Upper lobe of left lung (tissue), 6 donors: Measurements from ENCODE around the gene CYTH2. TPM values are rescaled to one million over a fixed set of nuclear protein-coding genes. Genes with fewer than 3 reads are reported as not detected.
"Not testable (repeated sequence)": the region's sequence is repeated elsewhere in the genome, so short reads cannot be mapped to it uniquely, and the experiment has no call there.

Experiments used
- ATAC-seq, 2 donors: fragments of 200-7000 bp; cut with Tn5 transposase; one replicate each; pipeline ENCODE4 v1.9.1; 2022; ENCODE audit warnings: mild to moderate bottlenecking in 2 of 2, moderate library complexity in 2 of 2; ENCODE audit not compliant: low FRiP score in 2 of 2
- DNase-seq, 2 donors: peaks; one replicate each; pipeline ENCODE4 v3.0.0-alpha.2; 2019 to 2020
- H3K27ac ChIP-seq, 4 donors: fragments of 200-600 bp; sonication (generic); one replicate each; pipeline ENCODE4 v1.5.1; 2016 to 2019
- H3K27me3 ChIP-seq, 4 donors: fragments of 200-600 bp; sonication (generic); one replicate each; pipeline ENCODE4 v1.5.1; 2017 to 2019
- H3K36me3 ChIP-seq, 4 donors: fragments of 200-600 bp; sonication (generic); one replicate each; pipeline ENCODE4 v1.5.1; 2016 to 2019
- H3K4me1 ChIP-seq, 4 donors: fragments of 200-600 bp; sonication (generic); one replicate each; pipeline ENCODE4 v1.5.1; 2018 to 2019
- H3K4me3 ChIP-seq, 4 donors: fragments of 200-600 bp; sonication (generic); one replicate each; pipeline ENCODE4 v1.5.1; 2017 to 2019; ENCODE audit warnings: mild to moderate bottlenecking in 2 of 4, moderate library complexity in 1 of 4
- H3K9me3 ChIP-seq, 4 donors: fragments of 200-600 bp; sonication (generic); one replicate each; pipeline ENCODE4 v1.5.1; 2018 to 2019
- EP300 ChIP-seq, 4 donors: sonication (generic); formaldehyde crosslinking; IDR thresholded peaks; one replicate each; pipeline ENCODE4 v1.5.1; 2017; ENCODE audit warnings: antibody characterized with exemption in 4 of 4, control low read depth in 2 of 4
- POLR2A ChIP-seq, 4 donors: fragments of 450-650 bp; IDR thresholded peaks; one replicate each; pipeline ENCODE4 v1.5.1; 2016 to 2017; ENCODE audit warnings: antibody characterized with exemption in 4 of 4, mild to moderate bottlenecking in 2 of 4
- POLR2AphosphoS5 ChIP-seq, 2 donors: sonication (generic); formaldehyde crosslinking; IDR thresholded peaks; one replicate each; pipeline ENCODE4 v1.5.1; 2017; ENCODE audit warnings: antibody characterized with exemption in 2 of 2
- WGBS, 2 donors: methylation state at CpG; one replicate each; pipeline ENCODE4 v1.1.5; 2017 to 2018; 5-methylcytosine and 5-hydroxymethylcytosine counted together
- total RNA-seq, 6 donors: library from RNA; depleted of rRNA in 4 of 6; stranded (reverse); fragments of >200 nt in 4 of 6; gene quantifications; one replicate each; pipeline versions ENCODE4 v1.1.0 to v1.2.1, GENCODE V29; 2016 to 2021
- TF ChIP-seq, protein P1 (sequence below), 6 experiments: fragments of 450-650 bp in 4 of 6; fragments of 200-600 bp in 2 of 6; sonication (generic) in 2 of 6; IDR thresholded peaks; one replicate each; pipeline ENCODE4 v1.5.1; 2016 to 2019; ENCODE audit warnings: antibody characterized with exemption in 6 of 6
- donor health status: DM: no; HTN: no; CAD: no; lungs with moderate emphysema.
- donor health status: DM: no; HTN: yes; CAD: no; lungs with severe emphysema.

Gene CYTH2
- total RNA-seq, 6 donors from 2014 or later: 53.4 to 195 (median 77.0) TPM

DNA sequence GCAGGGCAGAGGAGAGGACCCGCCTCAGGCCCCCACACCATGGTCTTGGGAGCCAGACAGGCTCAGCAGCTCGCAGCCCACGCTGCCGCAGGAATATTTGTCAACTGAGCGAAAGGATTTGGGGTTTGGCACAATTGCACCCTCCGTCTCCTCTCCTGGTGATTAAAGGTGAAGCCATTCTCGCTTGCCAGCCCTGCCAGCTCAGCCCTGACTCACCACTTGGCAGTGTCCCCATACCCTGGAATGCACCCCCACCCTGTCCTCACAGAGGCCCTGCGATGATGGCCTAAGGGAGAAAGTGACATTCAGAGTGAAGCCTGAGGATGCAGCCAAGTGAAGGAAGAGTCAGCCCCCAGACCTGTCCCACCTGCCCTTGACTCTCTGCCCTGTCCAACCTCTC lies 18.8 kb downstream of the CYTH2 start:
- no peak overlapping the region for H3K27ac ChIP-seq
- H3K27me3 ChIP-seq: peaks cover 0 to 9% (median 0%) of the 10 kb centered on the region in 4 donors
- peaks cover 13 to 44% (median 28%) of the 10 kb centered on the region in 4 donors for H3K4me1 ChIP-seq
- H3K36me3 ChIP-seq: no peaks in the 10 kb centered on the region
- DNase-seq: peak in 1 of 2 donors; percentile 84
- no peak overlapping the region for H3K4me3 ChIP-seq
- WGBS, 2 donors: 50 to 66% methylated on average over 2 to 8 of the region's 8 CpGs
- peak in 1 of 2 donors; percentile 47 for ATAC-seq
- TF ChIP-seq EP300 (IDR thresholded peaks at IDR 0.05) (no peak), POLR2AphosphoS5 (IDR thresholded peaks at IDR 0.05) (no peak)
- TF ChIP-seq, protein P1, sequence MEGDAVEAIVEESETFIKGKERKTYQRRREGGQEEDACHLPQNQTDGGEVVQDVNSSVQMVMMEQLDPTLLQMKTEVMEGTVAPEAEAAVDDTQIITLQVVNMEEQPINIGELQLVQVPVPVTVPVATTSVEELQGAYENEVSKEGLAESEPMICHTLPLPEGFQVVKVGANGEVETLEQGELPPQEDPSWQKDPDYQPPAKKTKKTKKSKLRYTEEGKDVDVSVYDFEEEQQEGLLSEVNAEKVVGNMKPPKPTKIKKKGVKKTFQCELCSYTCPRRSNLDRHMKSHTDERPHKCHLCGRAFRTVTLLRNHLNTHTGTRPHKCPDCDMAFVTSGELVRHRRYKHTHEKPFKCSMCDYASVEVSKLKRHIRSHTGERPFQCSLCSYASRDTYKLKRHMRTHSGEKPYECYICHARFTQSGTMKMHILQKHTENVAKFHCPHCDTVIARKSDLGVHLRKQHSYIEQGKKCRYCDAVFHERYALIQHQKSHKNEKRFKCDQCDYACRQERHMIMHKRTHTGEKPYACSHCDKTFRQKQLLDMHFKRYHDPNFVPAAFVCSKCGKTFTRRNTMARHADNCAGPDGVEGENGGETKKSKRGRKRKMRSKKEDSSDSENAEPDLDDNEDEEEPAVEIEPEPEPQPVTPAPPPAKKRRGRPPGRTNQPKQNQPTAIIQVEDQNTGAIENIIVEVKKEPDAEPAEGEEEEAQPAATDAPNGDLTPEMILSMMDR (IDR thresholded peaks at IDR 0.05): no peak
- no peaks in the 10 kb centered on the region for H3K9me3 ChIP-seq

DNA sequence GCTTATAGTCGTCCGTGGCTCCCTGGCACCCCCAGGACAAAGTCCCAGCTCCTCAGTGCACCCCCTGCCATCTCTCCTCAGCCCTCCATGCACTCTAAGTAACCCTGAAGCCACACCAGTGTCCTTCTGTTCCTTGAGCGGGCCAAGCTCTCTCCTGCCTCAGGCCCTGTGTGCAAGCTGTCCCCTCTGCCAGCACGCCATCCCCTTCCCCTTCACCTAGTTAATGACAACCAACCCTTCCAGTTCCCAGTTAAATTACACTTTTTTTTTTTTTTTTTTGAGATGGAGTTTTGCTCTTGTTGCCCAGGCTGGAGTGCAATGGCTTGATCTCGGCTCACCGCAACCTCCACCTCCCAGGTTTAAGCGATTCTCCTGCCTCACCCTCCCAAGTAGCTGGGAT lies 19.3 kb downstream of the CYTH2 start:
- DNase-seq, H3K27me3 ChIP-seq, H3K9me3 ChIP-seq, H3K36me3 ChIP-seq, ATAC-seq, H3K4me3 ChIP-seq, H3K27ac ChIP-seq: not testable (repeated sequence)
- H3K4me1 ChIP-seq: peaks cover 13 to 44% (median 28%) of the 10 kb centered on the region in 4 donors
- 84 to 90% methylated on average over 7 of the region's 7 CpGs for WGBS, 2 donors

DNA sequence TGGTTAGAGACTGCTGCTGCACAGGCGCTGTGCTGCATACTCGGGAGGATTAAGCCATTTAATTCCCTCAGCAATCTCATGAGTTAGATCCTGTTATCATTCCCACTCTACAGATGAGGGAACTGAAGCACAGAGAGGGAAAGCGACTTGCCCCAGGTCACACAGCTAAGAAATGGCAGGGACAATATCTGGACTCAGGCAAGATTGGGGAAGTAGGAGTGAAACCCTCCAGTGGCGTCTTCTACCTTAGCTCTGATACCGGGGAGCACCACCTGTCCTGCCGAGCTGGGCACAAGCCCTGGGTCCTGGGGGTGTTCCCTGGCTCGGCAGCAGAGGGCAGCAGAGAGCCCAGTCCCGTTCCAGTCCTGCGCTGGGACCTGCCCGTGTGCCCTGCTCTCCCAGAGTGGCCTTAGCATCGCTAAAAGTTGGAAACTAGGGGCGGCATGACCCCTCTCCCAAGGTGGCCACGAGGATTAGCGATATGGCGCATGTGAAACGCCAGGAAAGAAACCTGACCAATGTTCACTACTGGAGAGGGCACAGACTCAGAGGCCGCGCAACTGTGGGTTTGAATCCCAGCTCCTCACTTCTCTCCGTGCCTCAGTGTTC lies 20.5 kb downstream of the CYTH2 start:
- ATAC-seq: peak in 1 of 2 donors; percentile 56
- H3K27ac ChIP-seq: no peak overlapping the region
- 26 to 34% methylated on average over 15 to 16 of the region's 19 CpGs for WGBS, 2 donors
- TF ChIP-seq, protein P1 (IDR thresholded peaks at IDR 0.05): peak; percentile 90 to 95 (median 92)
- no peak for TF ChIP-seq EP300 (IDR thresholded peaks at IDR 0.05)
- peaks cover 18 to 53% (median 36%) of the 10 kb centered on the region in 4 donors for H3K4me1 ChIP-seq
- DNase-seq: peak; percentile 85 to 93
- no peak overlapping the region for H3K4me3 ChIP-seq
- H3K36me3 ChIP-seq: no peaks in the 10 kb centered on the region
- no peaks in the 10 kb centered on the region for H3K9me3 ChIP-seq
- H3K27me3 ChIP-seq: peaks cover 0 to 9% (median 0%) of the 10 kb centered on the region in 4 donors

DNA sequence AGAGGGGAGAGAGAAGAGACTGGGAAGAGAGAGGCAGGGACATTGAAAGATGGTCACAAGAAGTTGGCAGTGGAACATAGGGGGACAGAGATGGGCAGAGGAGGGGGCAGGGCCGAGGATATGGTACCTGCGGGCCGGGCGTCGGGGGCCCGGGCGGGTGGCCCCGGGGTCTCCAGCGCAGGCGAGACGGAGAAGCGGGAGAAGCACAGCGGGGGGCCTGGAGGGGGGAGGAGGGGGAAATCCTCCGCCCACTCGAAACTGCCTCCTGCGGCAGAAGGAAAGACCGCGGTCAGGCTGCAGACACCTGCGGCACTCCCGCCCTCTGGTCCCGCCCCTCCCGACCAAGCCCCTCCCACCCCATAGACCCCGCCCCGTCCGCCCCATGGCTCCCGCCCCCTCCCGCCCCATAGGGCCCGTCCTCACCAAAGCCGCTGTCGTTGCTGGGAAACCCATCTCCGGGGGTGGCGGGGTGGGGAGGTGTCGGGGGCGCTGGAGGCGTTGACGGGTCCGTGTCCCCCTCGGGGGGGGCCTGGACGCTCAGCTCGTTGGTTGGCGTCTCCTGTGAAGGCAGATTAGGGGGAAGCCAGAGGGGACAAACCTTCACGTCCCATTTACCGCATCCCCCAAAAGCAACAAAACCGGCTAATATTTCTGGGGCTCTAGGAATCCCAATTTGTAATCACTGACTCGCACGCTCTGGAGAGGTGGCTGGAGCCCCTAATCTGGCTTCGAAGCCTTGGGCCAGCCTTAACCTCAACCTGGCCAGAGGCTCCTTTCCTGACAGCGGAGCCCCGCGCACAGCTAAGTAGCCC lies 22.0 kb downstream of the CYTH2 start:
- peaks cover 24 to 58% (median 39%) of the 10 kb centered on the region in 4 donors for H3K4me1 ChIP-seq
- peak; percentile 48 to 83 for DNase-seq
- TF ChIP-seq POLR2A (IDR thresholded peaks at IDR 0.05) (no peak), POLR2AphosphoS5 (IDR thresholded peaks at IDR 0.05) (no peak), EP300 (IDR thresholded peaks at IDR 0.05) (no peak)
- TF ChIP-seq, protein P1 (IDR thresholded peaks at IDR 0.05): no peak
- H3K27me3 ChIP-seq: peaks cover 0 to 9% (median 0%) of the 10 kb centered on the region in 4 donors
- H3K27ac ChIP-seq: peak overlapping the region in 1 of 4 donors; percentile 7
- H3K4me3 ChIP-seq: peak overlapping the region in 1 of 4 donors; percentile 2
- H3K9me3 ChIP-seq: no peaks in the 10 kb centered on the region
- WGBS, 2 donors: 10 to 21% methylated on average over 15 to 36 of the region's 50 CpGs
- H3K36me3 ChIP-seq: no peaks in the 10 kb centered on the region
- ATAC-seq: no peak

DNA sequence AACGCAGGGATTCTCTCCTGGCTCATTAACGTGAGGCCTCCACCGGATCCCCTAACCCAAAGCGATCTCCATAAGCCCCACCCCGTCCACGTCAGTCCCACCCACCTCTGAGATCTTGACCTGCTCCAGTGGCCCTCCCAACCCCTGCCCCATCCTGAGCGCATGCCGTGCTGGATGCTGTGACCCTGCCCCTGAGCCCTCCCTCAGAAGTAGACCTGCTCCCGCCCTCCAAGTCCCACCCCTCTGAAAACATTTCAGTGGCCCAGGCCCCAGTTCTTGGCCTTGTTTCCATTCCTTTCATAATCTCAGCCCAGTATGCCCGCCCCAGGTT lies 22.6 kb downstream of the CYTH2 start:
- Histone ChIP-seq H3K4me3 (no peak overlapping the region), H3K27me3 (peaks cover 0 to 9% (median 0%) of the 10 kb centered on the region in 4 donors), H3K27ac (peak overlapping the region in 1 of 4 donors; percentile 7), H3K9me3 (no peaks in the 10 kb centered on the region), H3K36me3 (no peaks in the 10 kb centered on the region), H3K4me1 (peaks cover 24 to 58% (median 39%) of the 10 kb centered on the region in 4 donors)
- DNase-seq: no peak
- no peak for TF ChIP-seq EP300 (IDR thresholded peaks at IDR 0.05)
- TF ChIP-seq POLR2AphosphoS5 (IDR thresholded peaks at IDR 0.05): no peak
- TF ChIP-seq, protein P1 (IDR thresholded peaks at IDR 0.05): no peak
- no peak for TF ChIP-seq POLR2A (IDR thresholded peaks at IDR 0.05)
- ATAC-seq: no peak
- 23 to 35% methylated on average over 9 to 10 of the region's 10 CpGs for WGBS, 2 donors
